ENCODE data around the gene ZNF554. TPM values are rescaled to one million over a fixed set of nuclear protein-coding genes. Genes with fewer than 3 reads are reported as not detected.

Gene ZNF554
- total and polyA plus RNA-seq, 2 donors (not counting 3 experiments of a cell fraction or from before 2014, with no cell fraction given) = 1.2 to 1.6 TPM

DNA sequence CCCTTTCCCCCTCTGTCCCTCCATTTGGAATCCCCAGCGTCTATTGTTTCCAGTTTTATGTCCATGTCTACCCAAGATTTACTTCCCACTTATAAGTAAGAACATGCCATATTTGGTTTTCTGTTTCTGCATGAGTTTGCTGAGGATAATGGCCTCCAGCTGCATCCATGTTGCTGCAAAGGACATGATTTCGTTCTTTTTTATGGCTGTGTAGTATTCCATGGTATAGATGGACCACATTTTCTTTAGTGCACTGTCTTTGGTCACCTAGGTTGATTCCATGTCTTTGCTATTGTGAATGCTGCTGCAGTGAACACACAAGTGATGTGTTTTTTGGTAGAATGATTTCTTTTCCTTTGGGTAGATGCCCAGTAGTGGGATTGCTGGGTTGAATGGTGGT lies 25.4 kb downstream of the ZNF554 start:
- no TSS peak for BruUV-seq (replicated peaks)
- dilution Hi-C loops (cut with MboI; ENCODE audit: extremely low pct_ligation_motif_present, low sequenced_read_pairs) = no loop called here
- CTCF ChIA-PET = no interaction called here

DNA sequence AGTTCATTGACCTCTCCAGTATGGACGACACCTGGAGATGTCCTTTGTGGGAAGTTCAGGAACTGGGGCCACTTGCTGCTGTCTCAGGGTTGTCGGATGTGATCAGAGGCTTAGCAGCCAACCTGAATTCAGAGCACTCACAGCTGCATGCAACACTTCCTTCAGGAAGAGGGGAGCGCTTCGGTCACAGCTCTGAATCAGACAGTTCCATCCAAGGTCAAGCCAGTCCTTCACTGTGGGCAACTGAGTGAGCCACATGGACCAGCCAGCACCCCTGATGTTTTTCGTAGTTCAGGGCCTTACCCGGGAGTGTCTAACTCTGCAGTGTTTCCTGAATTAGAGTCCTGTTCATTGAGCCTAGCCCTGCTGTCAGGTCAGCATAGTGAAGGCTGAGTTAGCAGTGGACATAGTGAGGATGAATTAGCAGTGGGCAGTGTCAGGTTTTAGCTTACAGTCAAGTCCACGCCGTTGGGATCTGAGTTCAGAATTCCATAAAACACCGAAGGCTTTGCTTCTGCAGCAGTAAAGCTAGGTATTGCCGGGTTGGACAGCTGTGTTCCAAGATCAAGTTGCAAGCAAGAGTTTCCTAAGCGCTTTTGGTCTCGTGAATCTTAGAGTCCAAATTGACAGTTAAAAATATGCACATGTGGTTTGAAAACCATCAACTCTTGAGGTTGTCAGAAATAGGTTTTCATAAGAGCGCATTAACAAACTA lies 26.7 kb downstream of the ZNF554 start:
- no peak for TF ChIP-seq JUN (IDR thresholded peaks at IDR 0.05; ENCODE audit: borderline replicate concordance, insufficient read depth, insufficient read length, low read depth)
- TF ChIP-seq EZH2 (IDR thresholded peaks at IDR 0.05; ENCODE audit: borderline replicate concordance, low read depth, low read length, severe bottlenecking) = no peak
- no peak for TF ChIP-seq GATA2 (IDR thresholded peaks at IDR 0.05; ENCODE audit: insufficient read depth, insufficient read length, low read depth, low read length)
- TF ChIP-seq POLR2A (IDR thresholded peaks at IDR 0.05; ENCODE audit: low read depth, low read length) = no peak
- no peak for TF ChIP-seq FOS (IDR thresholded peaks at IDR 0.05; ENCODE audit: borderline replicate concordance, insufficient read depth, low read length)
- Histone ChIP-seq H3K9me3 (replicated peaks; ENCODE audit: control insufficient read depth, insufficient read depth, low read length) (no peaks in the 10 kb centered on the region), H3K36me3 (ENCODE audit: control insufficient read depth in 2 of 2, extremely low read depth in 1 of 2, insufficient read depth in 2 of 2, low read length in 2 of 2) (peaks cover 0 to 2% of the 10 kb centered on the region in 2 experiments), H3K27me3 (ENCODE audit: control insufficient read depth in 2 of 2, insufficient read depth in 2 of 2, low read length in 2 of 2) (no peaks in the 10 kb centered on the region), H3K9me1 (replicated peaks; ENCODE audit: control insufficient read depth, extremely low read depth, insufficient read depth, low read length) (no peaks in the 10 kb centered on the region), H2AFZ (ENCODE audit: low read depth, low read length) (no peak overlapping the region), H3K79me2 (ENCODE audit: control insufficient read depth, insufficient read depth, low read length) (peaks cover 21% of the 10 kb centered on the region), H3K27ac (ENCODE audit: insufficient read depth, low read depth, low read length) (no peak overlapping the region), H3K9ac (replicated peaks; ENCODE audit: extremely low read depth, insufficient read depth, low read length) (no peak overlapping the region), H3K4me1 (ENCODE audit: control insufficient read depth, extremely low read depth, insufficient read depth, low read length) (peaks cover 14% of the 10 kb centered on the region), H3K4me3 (replicated peaks in 1 of 3; ENCODE audit: insufficient read depth in 1 of 3, low read depth in 1 of 3, low read length in 3 of 3) (no peak overlapping the region), H3K4me2 (ENCODE audit: insufficient read depth, low read length) (no peak overlapping the region), H4K20me1 (replicated peaks; ENCODE audit: control insufficient read depth, extremely low read depth, insufficient read depth, low read length) (no peaks in the 10 kb centered on the region)
- dilution Hi-C loops (cut with MboI; ENCODE audit: extremely low pct_ligation_motif_present, low sequenced_read_pairs) = no loop called here
- BruUV-seq (replicated peaks) = no TSS peak
- ChIA-PET CTCF (no interaction called here), POLR2A (no interaction called here)
- no peak for FAIRE-seq
- intact Hi-C loops (cut with micrococcal nuclease) = no loop called here
- DNase-seq (ENCODE audit: low read depth, low spot score) = no peak

More for the DNA sequence above, 25.4 kb downstream of the ZNF554 start:
- H3K79me2 ChIP-seq (ENCODE audit: control insufficient read depth, insufficient read depth, low read length) = peaks cover 21% of the 10 kb centered on the region
- H3K36me3 ChIP-seq (ENCODE audit: control insufficient read depth in 2 of 2, extremely low read depth in 1 of 2, insufficient read depth in 2 of 2, low read length in 2 of 2) = no peaks in the 10 kb centered on the region
- H3K27me3 ChIP-seq (ENCODE audit: control insufficient read depth in 2 of 2, insufficient read depth in 2 of 2, low read length in 2 of 2) = no peaks in the 10 kb centered on the region
- no peak overlapping the region for H3K27ac ChIP-seq (ENCODE audit: insufficient read depth, low read depth, low read length)
- FAIRE-seq (no peak), DNase-seq (ENCODE audit: low read depth, low spot score) (no peak)
- no peak overlapping the region for H2AFZ ChIP-seq (ENCODE audit: low read depth, low read length)
- no peak for TF ChIP-seq POLR2AphosphoS5 (IDR thresholded peaks at IDR 0.05; ENCODE audit: insufficient read depth, low read depth, low read length)
- H3K4me2 ChIP-seq (ENCODE audit: insufficient read depth, low read length) = no peak overlapping the region
- H3K4me3 ChIP-seq (replicated peaks in 1 of 3; ENCODE audit: insufficient read depth in 1 of 3, low read depth in 1 of 3, low read length in 3 of 3) = no peak overlapping the region
- peaks cover 10% of the 10 kb centered on the region for H3K4me1 ChIP-seq (ENCODE audit: control insufficient read depth, extremely low read depth, insufficient read depth, low read length)
- intact Hi-C loops (cut with micrococcal nuclease) = no loop called here
- H3K9me1 ChIP-seq (replicated peaks; ENCODE audit: control insufficient read depth, extremely low read depth, insufficient read depth, low read length) = no peaks in the 10 kb centered on the region
- H4K20me1 ChIP-seq (replicated peaks; ENCODE audit: control insufficient read depth, extremely low read depth, insufficient read depth, low read length) = no peaks in the 10 kb centered on the region
- POLR2A ChIA-PET = interaction anchor here (0.7 kb wide), 1 partner anchor 103 kb away, joined by 3 read pairs; no protein-coding TSS in a partner anchor
- no peaks in the 10 kb centered on the region for H3K9me3 ChIP-seq (replicated peaks; ENCODE audit: control insufficient read depth, insufficient read depth, low read length)
- H3K9ac ChIP-seq (replicated peaks; ENCODE audit: extremely low read depth, insufficient read depth, low read length) = no peak overlapping the region

All from endothelial cell of umbilical vein (primary cell).